NOMO-1 treated with DMSO at 0.1 percent for 48 hours (cell line): ENCODE data around the gene CDK8.

Source experiments
- DNase-seq: peaks from one replicate; lab custom pipeline; 2025; ENCODE audit not compliant: unreplicated experiment; lab: John Stamatoyannopoulos, UW

CDK8 gene

DNA sequence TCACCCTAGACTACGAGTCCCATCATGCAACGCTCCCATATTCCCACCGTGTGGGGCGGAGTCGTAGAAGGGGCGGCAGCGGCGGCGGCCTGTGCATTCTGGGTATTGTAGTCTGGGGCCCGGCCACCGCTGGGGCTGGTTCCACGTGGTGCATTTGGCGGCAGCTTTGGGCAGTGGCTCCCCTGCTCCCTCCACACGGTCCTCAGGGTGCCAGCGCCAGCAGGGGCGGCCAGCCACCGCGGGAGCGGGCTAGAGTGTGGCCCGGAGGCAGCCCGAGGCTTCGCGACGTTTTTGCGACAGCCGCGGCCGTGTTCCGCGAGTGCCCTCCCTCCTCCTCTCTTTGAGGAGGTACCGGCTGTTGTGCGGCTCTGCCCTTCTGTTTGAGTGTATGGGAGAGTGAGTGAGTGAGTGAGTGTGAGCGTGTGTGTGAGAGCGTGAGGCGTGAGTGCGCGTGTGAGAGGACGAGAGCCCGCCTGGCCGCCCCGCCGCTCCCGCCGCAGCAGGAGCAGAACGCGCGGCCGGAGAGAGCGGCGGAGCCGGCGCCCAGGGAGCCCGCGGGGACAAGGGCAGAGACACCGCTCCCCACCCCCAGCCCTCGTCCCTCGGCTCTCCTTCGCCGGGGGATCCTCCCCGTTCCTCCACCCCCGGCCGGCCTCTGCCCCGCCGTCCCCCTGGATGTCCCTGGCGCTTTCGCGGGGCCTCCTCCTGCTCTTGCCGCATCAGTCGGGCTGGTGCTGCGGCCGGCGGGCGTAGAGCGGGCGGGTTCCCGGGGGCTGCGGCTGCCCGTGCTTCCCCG lies at the start of gene CDK8:
CDK8 (plus strand) TSS at position 343 of the 796 bp plus-strand sequence. CDS start 513 bp downstream, outside the sequence.
- DNase-seq: peak; percentile 90

DNA sequence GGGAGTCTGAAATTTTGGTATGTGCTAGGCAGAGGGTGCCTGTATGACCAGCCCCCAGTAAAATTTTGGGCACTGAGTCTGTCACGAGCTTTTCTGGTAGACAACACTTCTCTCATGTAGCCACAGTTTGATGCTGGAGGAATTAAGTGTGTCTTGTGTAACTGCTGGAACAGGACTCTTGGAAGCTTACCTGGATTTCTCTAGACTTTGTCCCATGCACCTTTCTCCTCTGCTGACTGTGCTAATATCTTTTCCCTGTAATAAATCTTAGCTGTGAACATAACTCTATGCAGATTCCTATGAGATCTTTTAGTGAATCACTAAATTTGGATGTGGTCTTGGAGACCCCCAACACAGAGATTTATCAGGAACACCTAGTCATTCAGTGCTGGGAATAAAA lies 45.6 kb upstream of the CDK8 start:
- no peak for DNase-seq

DNA sequence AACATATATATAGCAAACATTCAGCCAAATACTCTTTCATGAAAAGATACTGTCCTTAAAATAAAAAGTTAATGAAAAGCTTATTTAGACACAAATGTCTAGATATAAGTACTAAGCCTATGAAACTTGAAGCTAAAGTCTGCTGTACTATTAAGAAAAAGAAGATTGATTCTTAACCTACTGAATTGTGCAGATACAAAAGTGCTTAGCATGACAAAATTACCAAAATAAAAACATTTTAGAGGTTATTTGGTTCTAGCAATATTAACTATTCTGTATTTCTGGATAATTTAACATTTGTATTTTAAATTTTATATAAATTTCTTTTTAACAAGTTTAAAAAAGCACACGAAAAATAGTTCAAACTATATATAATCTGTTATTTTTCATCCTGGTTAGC lies 40.6 kb upstream of the CDK8 start:
- no peak for DNase-seq

DNA sequence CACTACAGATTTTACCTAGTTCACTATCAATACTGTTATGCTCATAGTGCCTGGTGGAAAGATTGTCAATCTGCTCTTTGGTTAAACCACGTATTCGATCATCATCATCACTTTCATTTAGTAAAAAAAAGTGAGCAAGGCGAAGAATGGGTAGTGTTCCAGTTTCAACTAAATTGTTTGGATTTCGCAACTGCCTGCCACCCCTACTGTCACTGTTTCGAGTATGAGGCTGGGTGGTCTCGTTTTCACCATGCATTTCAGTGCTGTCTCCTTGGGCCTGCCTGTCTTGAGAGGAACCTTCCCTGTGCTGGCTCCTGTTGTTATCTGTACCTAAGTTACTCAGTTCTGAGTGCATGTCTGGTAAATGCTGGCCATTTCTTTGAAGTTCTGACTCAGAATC lies 39.9 kb upstream of the CDK8 start:
- no peak for DNase-seq

DNA sequence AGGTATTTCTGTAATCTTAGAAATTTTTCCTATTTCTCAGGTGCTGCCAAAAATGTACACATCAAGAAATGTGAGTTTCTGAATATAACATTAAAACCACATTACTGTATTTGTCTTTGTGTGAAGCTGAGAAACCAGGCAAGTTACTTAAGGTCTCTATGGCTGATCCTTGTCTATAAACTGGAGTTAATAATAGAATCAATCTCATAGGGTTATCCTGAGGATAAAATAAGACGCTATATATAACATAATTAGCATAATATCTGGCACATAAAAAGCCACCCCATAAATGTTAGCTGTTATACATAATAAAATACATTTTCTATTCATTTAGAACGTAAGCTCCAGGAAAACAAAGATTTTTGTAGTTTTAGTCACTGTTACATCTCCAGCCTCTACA lies 37.9 kb upstream of the CDK8 start:
- no peak for DNase-seq

DNA sequence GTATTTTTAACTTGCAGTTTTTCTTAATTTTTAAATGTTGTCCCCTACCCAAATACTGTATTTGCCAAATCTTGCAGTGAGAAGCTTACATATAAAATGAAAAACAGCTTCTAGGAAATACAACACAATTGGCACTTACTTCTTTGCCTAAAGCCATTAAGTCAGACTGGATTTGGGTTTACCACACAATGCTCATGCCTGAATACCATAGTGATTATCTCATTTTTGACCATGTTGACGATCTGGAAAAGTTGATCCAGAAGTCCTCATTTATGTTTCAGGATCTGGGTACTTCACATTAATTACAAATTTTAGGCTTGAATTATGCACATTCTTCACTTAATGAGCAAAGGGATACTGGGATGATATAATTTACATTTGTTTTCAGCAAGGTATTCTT lies 34.2 kb upstream of the CDK8 start:
- no peak for DNase-seq

DNA sequence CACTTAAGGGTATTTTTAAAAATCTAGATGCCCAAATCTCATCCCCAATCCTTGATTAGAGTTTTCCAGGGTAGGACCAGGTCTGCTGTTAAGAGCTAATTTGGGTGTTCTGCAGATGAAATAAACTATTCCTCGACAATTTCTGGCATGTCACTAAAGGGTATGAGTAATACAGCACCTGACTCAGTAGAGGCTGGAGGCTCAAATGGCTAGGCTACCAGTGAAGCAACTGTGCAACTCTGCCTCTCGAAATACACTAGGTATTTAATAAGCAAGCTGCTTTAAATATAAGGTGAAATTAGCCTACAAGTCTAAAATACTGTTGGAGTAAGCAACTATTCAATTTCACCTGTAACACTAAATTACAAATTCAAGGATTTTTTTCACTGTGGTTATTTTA lies 33.4 kb upstream of the CDK8 start:
- no peak for DNase-seq

DNA sequence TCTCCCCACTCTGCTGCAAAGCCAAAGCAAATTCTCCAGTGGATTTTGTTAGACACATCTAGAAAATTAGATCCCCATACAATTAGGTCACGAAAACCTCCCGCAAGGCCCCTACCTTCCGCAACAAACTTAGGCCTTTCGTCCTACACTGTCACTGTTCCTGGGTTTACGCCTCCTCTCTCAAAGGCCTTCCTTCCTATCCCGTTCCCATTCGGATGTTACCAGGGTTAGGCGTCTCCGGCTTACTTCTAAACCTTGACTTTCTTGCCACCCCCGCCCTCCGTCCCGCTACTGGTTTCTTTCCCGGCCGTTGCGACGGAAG lies 32.6 kb upstream of the CDK8 start:
- no peak for DNase-seq

DNA sequence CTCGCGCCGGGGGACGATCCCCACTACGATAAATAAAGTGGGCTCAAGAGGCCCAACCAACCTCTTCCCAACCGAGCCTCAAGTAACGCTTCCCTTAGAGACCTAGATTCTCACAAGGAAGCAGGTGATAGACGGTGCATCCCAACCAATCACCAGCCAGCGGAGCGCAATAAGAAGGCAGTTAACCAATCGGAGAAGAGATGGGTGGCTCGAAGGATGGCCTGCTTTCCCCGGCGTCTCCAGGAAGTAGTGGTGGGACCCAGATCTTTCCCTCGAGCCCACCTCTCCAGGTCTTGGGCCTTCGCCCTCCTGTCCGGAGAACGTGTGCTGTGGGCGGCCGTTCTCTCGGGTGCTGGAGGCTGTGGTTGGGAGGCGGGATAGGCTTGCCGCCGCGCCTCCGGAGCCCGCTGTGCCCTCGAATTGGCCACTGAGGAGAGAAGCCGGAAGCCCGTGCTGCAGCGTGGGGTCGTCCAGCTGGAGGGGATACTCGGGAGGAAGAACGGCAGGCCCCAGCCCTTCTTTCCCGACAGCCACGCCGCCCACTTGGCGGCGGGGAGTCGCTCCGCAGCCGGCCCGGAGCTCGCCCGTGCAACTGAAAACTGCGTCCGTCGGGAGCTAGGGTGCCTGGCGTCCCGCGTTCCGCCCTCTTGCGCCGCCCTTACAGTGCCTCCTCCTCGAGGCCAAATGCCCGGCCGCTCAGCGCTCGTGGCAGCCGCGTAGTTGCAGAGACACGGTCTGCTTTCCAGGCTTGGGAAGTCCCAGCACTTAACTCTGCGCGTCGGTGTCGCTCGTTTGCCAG lies 32.0 kb upstream of the CDK8 start, which contains the start of gene RNF6:
RNF6 (minus strand) TSS at position 594 of the 799 bp plus-strand sequence. CDS start 2,665 bp downstream, outside the sequence.
- DNase-seq: peak; percentile 98

DNA sequence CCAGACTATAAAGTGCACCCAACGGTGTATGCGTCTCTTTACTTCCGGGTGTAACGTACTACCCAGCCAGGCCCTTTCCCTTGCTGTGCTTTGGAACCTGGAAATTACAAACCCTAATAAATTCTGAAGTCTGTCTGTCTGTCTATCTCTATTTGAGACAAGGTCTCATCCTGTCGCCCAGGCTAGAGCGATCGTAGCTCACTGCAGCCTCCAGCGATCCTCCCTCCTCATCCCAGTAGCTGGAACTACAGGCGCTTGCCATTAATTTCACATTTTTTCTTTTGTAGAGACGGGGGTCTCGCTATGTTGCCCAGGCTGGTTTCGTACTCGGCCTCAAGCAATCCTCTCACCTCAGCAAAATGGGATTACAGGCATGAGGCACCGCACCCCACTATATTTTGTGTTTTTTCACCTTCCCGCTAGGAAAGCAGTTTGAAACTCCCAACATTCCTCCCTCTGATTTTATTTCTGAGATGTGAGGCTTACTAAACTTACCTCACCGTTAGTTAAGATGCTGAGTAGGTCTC lies 31.3 kb upstream of the CDK8 start:
- DNase-seq: peak; percentile 78

DNA sequence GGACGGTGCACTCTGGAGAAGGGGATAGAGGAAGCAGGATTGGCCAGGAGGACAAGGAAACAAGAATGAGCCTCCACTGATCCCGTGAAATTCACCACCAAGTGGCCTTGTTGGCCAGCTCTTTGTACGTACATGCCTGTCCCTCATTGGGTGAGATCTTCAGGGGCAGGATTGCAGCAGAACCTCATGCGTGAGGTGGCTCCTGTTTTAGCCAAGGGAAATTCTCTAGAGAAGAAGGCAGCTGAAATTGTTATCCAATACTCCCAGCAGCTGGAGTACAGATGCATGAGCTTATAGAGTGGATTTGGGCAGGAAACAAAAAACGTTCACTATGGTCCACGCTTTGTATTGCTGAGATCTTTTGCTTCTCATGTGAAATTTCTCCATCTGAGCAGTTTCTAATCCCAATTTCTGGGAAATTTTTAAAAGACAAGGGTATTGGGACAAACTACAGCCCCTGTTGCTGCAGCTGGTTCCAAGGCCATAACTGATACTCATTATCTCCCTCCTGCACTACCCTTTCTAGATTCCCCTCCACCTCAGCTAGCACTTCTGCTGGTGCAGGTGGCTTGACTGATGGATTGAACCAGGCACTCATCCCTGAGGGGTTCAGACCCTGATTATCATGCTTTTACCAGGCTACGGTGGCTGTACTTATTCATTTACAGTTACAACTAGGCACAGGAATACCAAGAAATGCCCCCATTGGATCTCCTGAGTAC lies 27.9 kb upstream of the CDK8 start:
- DNase-seq: no peak

DNA sequence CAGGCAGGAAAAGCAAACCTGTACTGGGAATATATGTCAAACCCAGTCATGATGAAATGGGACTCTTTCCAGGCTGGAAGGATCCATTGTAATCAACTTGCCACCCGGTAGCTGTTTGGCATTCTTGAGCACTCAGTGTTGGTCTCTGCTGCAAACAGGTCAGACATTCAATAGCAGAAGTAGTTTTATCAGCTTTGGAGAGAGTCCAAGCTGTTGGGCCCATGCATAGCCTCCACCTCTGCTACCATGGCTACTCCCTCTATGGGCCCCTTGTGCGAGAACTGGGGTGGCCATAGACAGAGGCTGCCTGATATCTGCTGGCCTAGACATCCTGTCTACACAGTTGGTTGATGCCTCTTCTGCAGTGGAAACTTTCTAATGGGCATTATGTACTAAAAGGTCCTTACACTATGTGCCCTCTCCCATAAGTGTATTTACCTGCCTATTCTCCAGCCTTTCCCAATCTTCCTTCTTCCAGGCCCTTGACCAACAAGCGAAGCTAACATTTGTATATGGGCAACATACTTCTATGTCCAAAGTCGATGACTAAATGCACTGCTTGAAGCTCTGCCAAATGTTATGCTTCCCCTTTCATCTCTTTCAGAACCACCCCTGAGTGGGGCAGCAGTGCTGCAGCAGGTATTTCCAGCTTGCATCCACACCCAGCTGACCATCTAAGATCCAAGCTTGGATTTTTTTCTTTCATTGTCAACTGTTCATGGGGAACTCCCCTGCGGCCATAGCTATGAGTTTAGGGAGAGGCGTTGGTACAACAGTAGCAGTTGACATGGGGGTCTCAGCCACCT lies 26.6 kb upstream of the CDK8 start:
- no peak for DNase-seq

DNA sequence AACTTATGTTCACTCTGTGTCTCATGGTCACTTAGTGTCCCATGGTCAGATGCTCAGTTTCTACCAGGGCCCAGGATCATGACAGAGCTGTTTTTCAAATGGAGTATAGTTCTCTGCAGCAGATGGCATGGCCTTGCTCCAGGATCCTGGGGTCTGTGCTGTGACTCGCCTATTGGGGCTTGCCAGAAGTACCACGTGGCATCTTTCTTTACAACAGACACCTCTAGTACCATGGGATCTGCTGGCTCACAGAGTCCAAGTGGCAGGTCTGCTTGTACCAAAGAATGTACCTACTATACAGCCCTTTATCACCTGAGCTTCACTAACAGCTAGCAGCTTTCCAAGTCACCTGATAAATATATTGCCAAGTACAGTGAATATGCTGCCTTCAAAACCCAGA lies 25.8 kb upstream of the CDK8 start:
- no peak for DNase-seq

DNA sequence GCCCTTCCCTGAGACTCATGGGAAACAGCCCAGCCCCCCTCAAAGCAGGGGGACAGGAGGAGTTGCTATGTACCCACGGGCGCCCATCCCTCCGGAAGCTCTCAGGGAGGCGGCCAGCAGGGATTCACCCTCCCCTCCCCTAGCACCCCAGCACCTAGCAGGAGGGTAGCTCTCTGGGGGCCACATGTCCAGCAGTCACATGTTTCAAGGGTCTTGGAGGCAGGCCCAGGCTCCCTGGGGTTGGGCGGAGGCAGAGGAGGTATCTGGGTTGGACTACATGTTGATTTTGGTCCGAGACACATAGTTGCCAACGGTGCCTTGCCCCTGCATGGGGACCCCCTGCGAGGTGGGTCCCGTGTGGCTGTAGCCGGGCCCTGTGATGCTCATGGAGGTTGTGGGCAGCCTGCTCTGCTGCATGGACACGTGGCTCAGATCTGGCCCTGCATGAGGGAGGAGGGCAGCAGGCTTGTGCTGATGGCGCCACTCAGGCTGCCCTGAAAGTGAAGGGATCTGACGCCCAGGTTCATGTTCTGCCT lies 24.8 kb upstream of the CDK8 start:
- DNase-seq: no peak

DNA sequence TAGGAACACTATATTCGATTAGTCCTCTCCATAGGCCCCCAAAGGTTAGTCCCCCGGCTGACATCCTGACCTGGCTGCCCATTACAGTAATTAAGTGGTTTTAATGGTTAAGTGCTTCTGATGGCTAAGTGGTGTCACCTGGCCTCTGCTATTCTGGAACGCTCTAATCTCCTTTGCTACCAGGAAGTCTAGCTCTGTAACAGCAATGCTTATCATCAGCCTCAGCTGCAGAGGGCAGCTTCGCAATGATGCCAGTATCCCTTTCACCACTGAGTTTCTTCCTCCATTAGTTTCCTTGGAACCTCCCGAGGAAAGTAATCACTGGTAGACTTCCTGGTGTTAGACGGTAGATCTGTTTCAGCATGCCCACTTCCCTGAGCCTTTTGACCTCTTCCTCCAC lies 23.2 kb upstream of the CDK8 start:
- DNase-seq: no peak

DNA sequence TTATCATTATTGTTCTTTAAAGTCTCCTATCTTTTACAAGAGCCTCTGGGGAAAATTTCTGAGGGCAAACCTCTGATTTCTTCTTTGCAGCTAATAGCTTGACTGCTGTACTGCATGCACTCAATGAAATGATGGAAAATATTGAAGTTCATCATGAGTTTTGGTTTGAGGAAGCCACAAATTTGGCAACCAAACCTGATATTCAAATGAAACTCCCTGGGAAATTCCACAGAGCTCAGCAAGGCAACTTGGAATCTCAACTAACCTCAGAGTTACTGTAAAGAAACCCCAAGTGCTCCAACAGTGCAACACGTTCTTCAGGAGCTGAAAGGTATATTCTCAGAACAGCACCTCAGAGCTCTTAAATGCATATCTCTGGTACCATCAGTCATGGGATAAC lies 17.6 kb upstream of the CDK8 start:
- no peak for DNase-seq

DNA sequence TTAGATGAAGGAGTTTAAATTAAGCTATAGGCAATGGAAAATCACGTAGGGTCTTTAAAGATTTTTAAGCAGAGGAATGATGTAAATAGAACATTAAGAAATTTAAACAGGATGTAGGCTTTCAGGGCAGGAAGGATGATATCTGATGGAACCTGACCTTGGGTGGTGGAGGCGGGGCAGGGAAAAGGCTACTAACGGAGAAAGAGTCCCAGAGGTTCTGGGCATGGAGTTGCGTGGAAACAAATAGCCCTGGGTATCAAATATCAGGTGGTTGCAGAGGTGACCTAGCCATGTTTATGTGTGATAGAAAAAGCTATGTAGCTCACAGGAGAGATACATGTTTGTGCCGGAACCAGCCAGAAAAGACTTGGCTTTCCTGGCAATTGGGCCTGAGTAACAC lies 7.8 kb upstream of the CDK8 start:
- DNase-seq: no peak

DNA sequence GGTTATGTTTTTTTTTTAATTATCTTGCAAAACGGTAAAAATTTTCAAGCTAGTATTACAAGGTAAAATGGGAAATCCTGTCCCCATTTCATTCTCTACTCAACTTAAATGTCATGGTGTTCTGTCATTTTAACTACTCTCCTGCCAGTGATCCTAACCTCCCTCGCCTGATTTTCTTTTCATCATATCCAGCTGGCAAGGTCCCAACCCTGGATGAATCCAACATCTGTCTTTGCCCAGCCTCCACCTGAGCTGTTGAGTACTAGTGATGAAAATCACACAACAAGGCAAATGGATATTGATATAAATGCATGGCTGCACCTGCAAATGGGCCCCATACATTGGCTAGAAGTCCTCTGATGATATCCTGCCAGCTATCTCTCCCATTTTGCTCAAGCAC lies 6.9 kb upstream of the CDK8 start:
- DNase-seq: no peak

DNA sequence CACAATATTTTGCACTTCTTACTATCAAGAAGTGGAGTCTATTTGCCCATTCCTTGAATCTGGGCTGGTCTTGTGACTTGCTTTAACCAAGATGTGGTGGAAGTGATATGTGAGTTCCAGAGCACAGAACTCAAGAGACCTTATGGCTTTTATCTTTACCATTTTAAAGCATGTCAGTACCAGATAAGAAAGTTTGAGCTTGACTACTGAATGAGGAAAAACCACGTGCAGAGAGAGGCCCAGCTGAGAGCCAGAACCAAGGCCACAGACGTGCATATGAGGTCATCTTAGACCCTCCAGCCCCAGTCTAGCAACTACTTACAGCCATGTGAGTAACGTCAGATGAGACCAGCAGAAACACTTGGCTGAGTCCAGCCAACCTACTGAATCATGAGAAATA lies 6.3 kb upstream of the CDK8 start:
- no peak for DNase-seq

DNA sequence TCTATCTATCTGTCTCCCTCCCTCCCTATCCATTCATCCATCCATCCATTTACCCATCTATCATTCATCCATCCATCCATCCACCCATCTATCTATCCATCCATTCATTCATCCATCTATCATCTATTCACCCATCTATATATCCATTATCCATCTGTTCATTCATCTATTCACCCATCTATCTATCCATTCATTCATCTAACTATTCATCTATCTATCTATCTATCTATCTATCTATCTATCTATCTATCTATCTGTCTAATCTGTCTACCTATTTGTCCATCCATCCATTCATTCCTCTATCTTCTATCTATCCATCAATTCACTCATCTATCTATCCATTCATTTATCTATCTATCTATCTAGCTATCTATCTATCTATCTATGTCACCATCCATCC lies 4.4 kb upstream of the CDK8 start:
- no peak for DNase-seq
